Panc1 (cell line): Measurements from ENCODE around the gene MYH3. TPM values are rescaled to one million over a fixed set of nuclear protein-coding genes. Genes with fewer than 3 reads are reported as not detected.

Experiments
- ATAC-seq: fragments of 200-7000 bp; cut with Tn5 transposase; 2 replicates; pipeline ENCODE4 v1.9.1; 2020; ENCODE audit warnings: mild to moderate bottlenecking, moderate library complexity
- BruUV-seq: library from RNA; stranded (reverse); fragments of 400-500 nt; replicated peaks from 2 replicates; lab custom pipeline; 2021; lab: Mats Ljungman, UMichigan
- CTCF ChIA-PET: fragments of 300-600 bp; sonication (Branson Sonifier 250); formaldehyde crosslinking; loops from one replicate; lab custom pipeline; 2022; ENCODE audit warnings: antibody characterized with exemption; lab: Charles Lee
- POLR2A ChIA-PET: fragments of 300-600 bp; sonication (Branson Sonifier 250); formaldehyde crosslinking; loops from one replicate; lab custom pipeline; 2022; ENCODE audit warnings: antibody characterized with exemption; lab: Charles Lee
- DNase-seq: peaks from one replicate; pipeline ENCODE4 v3.0.0-alpha.2; 2010; ENCODE audit warnings: low read depth, low spot score
- H3K27ac ChIP-seq: 2 replicates; pipeline ENCODE4 v1.5.1; 2011; ENCODE audit warnings: mild to moderate bottlenecking, low read length, inconsistent platforms
- H3K27me3 ChIP-seq: fragments of 200-500 bp; sonication (Bioruptor generic); 2 replicates; pipeline ENCODE4 v1.6.0; 2014; ENCODE audit warnings: low read length, inconsistent platforms; ENCODE audit not compliant: control insufficient read depth, insufficient read depth
- H3K36me3 ChIP-seq: fragments of 200-500 bp; sonication (Bioruptor generic); 2 replicates; pipeline ENCODE4 v1.5.1; 2014; ENCODE audit warnings: inconsistent platforms, mild to moderate bottlenecking, low read length, moderate library complexity; ENCODE audit not compliant: control insufficient read depth, insufficient read depth
- H3K4me1 ChIP-seq: 2 replicates; pipeline ENCODE4 v1.5.1; 2011; ENCODE audit warnings: inconsistent platforms, mild to moderate bottlenecking, low read length, moderate library complexity; ENCODE audit not compliant: control insufficient read depth, insufficient read depth
- H3K4me3 ChIP-seq, 2 experiments: 2 replicates each; pipeline ENCODE4 v1.5.1; 2011 to 2012; ENCODE audit warnings: low read depth in 2 of 2, low read length in 2 of 2, mild to moderate bottlenecking in 2 of 2, inconsistent platforms in 1 of 2, moderate library complexity in 1 of 2
- H3K9me3 ChIP-seq: fragments of 200-500 bp; sonication (Bioruptor generic); 2 replicates; pipeline ENCODE4 v1.5.1; 2014; ENCODE audit warnings: low read depth, mild to moderate bottlenecking, inconsistent platforms, low read length, moderate library complexity; ENCODE audit not compliant: control insufficient read depth, insufficient read depth
- CTCF ChIP-seq: fragments of 450-650 bp; IDR thresholded peaks from 2 replicates; pipeline ENCODE4 v1.5.1; 2017; ENCODE audit warnings: mild to moderate bottlenecking
- POLR2AphosphoS5 ChIP-seq: IDR thresholded peaks from 2 replicates; pipeline ENCODE4 v1.6.1; 2012; ENCODE audit warnings: mild to moderate bottlenecking, low read depth, low read length, moderate library complexity
- SIN3A ChIP-seq: IDR thresholded peaks from 2 replicates; pipeline ENCODE4 v1.6.1; 2012; ENCODE audit warnings: low read depth, mild to moderate bottlenecking, low read length, moderate library complexity, borderline replicate concordance; ENCODE audit not compliant: insufficient read depth
- TCF7L2 ChIP-seq: IDR thresholded peaks from 2 replicates; pipeline ENCODE4 v1.6.1; 2011; ENCODE audit warnings: mild to moderate bottlenecking, low read depth, low read length, inconsistent platforms
- in situ Hi-C: cut with HindIII; loops from 2 replicates; pipeline ENCODE4 v1.10.0; 2016; ENCODE audit warnings: low sequenced_read_pairs, low pct_unique_long_range_greater_than_20kb
- intact Hi-C: fragments of 100-400 bp; cut with micrococcal nuclease; formaldehyde crosslinking; loops from one replicate; pipeline ENCODE4 v1.10.0; 2022; ENCODE audit not compliant: unreplicated experiment
- total RNA-seq: library from RNA; stranded (reverse); gene quantifications from one replicate; pipeline ENCODE4 v1.2.1, GENCODE V29; 2021; ENCODE audit not compliant: unreplicated experiment
- TF ChIP-seq, protein P1 (sequence below), 2 experiments: IDR thresholded peaks; 2 replicates each; pipeline ENCODE4 v1.6.1; 2011 to 2012; ENCODE audit warnings: low read depth in 2 of 2, control low read depth in 1 of 2, low read length in 1 of 2, mild to moderate bottlenecking in 1 of 2, moderate library complexity in 1 of 2; ENCODE audit not compliant: insufficient read depth in 1 of 2

MYH3 gene
- total RNA-seq, 1 experiment from 2014 or later: 1.6 TPM

GRCh38 chr17:10626390-10626789 lies 30.7 kb downstream of the MYH3 start:
- in situ Hi-C loops: no loop called here
- ChIA-PET POLR2A (interaction anchor here (0.6 kb wide), 1 partner anchor 702 kb away, joined by 12 read pairs; no protein-coding TSS in a partner anchor), CTCF (no interaction called here)
- no peak for ATAC-seq
- BruUV-seq: no TSS peak
- Histone ChIP-seq H3K27me3 (no peaks in the 10 kb centered on the region), H3K4me3 (no peak overlapping the region), H3K27ac (no peak overlapping the region), H3K9me3 (no peaks in the 10 kb centered on the region), H3K4me1 (no peaks in the 10 kb centered on the region), H3K36me3 (no peaks in the 10 kb centered on the region)
- intact Hi-C loops: no loop called here
- no peak for DNase-seq
- TF ChIP-seq, protein P1, sequence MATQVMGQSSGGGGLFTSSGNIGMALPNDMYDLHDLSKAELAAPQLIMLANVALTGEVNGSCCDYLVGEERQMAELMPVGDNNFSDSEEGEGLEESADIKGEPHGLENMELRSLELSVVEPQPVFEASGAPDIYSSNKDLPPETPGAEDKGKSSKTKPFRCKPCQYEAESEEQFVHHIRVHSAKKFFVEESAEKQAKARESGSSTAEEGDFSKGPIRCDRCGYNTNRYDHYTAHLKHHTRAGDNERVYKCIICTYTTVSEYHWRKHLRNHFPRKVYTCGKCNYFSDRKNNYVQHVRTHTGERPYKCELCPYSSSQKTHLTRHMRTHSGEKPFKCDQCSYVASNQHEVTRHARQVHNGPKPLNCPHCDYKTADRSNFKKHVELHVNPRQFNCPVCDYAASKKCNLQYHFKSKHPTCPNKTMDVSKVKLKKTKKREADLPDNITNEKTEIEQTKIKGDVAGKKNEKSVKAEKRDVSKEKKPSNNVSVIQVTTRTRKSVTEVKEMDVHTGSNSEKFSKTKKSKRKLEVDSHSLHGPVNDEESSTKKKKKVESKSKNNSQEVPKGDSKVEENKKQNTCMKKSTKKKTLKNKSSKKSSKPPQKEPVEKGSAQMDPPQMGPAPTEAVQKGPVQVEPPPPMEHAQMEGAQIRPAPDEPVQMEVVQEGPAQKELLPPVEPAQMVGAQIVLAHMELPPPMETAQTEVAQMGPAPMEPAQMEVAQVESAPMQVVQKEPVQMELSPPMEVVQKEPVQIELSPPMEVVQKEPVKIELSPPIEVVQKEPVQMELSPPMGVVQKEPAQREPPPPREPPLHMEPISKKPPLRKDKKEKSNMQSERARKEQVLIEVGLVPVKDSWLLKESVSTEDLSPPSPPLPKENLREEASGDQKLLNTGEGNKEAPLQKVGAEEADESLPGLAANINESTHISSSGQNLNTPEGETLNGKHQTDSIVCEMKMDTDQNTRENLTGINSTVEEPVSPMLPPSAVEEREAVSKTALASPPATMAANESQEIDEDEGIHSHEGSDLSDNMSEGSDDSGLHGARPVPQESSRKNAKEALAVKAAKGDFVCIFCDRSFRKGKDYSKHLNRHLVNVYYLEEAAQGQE (IDR thresholded peaks at IDR 0.05; ENCODE audit: insufficient read depth in 1 of 2, low read depth in 2 of 2, low read length in 1 of 2): no peak
- TF ChIP-seq TCF7L2: no peak
- no peak for TF ChIP-seq CTCF
- TF ChIP-seq POLR2AphosphoS5: no peak
- no peak for TF ChIP-seq SIN3A

GRCh38 chr17:10624969-10625368 lies 32.1 kb downstream of the MYH3 start:
- POLR2A ChIA-PET: no interaction called here
- no peaks in the 10 kb centered on the region for H3K36me3 ChIP-seq
- TF ChIP-seq TCF7L2 (no peak), POLR2AphosphoS5 (no peak)
- TF ChIP-seq, protein P1 (IDR thresholded peaks at IDR 0.05; ENCODE audit: insufficient read depth in 1 of 2, low read depth in 2 of 2, low read length in 1 of 2): no peak
- H3K4me3 ChIP-seq: no peak overlapping the region
- no TSS peak for BruUV-seq
- no peak overlapping the region for H3K27ac ChIP-seq
- CTCF ChIA-PET: no interaction called here
- in situ Hi-C loops (no loop called here), intact Hi-C loops (no loop called here)
- no peaks in the 10 kb centered on the region for H3K27me3 ChIP-seq
- no peaks in the 10 kb centered on the region for H3K9me3 ChIP-seq
- H3K4me1 ChIP-seq: no peaks in the 10 kb centered on the region
- DNase-seq (no peak), ATAC-seq (no peak)
